ENCODE measurements around the gene KIAA1217.

- no peak for TF ChIP-seq POLR2A (IDR thresholded peaks at IDR 0.05; ENCODE audit: low read length)
- no peak for TF ChIP-seq GATA1 (IDR thresholded peaks at IDR 0.05; ENCODE audit: low read depth, low read length)
Measured at GRCh38 chr10:24289235-24289634, 80.3 kb downstream of the KIAA1217 start.
